NCI-H187 (cell line): ENCODE data around the gene MRPL4.

Source experiments
- DNase-seq, 2 experiments: peaks; one replicate each; lab custom pipeline; 2025; lab: John Stamatoyannopoulos, UW

Gene MRPL4

DNA sequence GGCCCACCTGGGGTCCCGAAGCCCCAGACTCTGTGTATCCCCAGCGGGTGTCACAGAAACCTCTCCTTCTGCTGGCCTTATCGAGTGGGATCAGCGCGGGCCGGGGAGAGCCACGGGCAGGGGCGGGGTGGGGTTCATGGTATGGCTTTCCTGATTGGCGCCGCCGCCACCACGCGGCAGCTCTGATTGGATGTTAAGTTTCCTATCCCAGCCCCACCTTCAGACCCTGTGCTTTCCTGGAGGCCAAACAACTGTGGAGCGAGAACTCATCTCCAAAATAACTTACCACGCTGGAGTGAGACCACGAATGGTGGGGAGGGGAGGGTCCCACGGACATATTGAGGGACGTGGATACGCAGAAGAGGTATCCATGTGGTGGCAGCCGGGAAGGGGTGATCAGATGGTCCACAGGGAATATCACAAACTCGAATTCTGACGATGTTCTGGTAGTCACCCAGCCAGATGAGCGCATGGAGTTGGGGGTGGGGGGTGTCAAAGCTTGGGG, 36.7 kb downstream of the MRPL4 start:
- DNase-seq, result no peak

DNA sequence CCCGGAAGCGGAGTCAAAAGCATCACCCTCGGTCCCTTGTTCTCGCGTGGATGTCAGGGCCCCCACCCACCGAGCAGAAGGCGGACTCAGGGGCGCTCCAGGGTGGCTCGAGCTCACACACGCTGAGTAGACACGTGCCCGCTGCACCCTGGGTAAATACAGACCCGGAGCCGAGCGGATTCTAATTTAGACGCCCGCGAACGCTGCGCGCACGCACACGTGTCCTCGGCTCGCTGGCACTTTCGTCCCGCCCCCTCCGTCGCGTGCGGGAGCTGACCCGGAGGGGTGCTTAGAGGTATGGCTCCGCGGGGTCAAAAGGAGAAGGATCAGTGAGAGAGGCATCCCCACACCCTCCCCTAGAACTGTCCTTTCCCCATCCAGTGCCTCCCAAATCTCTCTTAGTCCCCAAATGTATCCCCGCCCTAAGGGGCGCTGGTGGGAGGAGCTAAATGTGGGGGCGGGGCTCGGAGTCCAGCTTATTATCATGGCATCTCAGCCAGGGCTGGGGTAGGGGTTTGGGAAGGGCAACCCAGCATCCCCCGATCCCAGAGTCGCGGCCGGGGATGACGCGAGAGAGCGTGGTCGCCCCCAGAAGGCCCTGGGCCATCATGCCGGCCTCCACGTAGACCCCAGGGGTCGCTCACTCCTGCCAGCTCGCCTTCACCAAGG, 37.3 kb downstream of the MRPL4 start:
- no peak for DNase-seq

DNA sequence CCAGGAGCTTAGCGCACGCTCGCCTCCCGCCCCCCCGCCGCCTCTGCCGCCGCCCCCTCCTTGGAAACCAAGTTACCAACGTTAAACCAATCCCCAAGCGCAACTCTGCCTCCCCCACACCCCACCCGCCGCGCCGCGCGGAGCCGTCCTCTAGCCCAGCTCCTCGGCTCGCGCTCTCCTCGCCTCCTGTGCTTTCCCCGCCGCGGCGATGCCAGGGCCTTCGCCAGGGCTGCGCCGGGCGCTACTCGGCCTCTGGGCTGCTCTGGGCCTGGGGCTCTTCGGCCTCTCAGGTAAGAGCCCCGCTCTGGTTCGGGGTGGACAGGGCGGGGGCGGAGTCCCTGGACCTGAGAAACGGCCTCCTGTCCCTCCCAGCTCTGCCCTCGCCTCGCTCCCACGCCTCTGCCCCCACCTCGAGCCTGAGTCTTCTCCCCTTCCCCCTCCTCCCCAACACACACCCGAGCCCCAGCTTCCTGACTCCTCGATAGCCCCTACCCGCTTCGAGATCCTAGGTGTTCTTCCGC, 37.9 kb downstream of the MRPL4 start, which contains the start of gene ICAM5:
Gene ICAM5, plus strand, starts transcription at position 117 of the 521 bp plus-strand sequence. Its CDS starts 92 bp downstream, at position 209.
- DNase-seq, result no peak

DNA sequence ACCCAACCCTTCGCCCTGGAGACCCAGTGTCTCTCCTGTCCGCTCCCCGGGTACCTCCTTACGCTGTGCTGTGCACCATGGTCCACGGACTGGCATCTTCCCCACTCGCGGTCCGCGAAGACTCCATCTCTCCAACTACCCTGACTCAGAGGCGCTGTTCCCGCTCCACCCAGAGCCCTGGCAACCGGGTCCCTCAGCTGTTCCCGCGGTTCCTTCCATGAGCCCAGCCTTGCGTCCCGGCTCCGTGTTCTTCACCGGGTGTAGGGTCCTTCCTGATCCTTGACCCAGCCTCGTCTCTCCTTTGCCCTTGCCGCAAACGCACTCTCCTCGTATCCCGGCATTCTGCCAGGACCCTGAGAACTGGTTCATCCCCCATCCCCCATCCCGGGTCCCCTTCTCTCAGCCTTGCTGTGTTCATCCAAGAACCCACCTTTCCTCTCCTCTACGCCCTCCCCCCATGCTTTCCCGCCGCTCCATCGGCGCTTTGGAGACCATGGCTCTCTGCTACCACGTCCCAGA, 38.4 kb downstream of the MRPL4 start:
- no peak for DNase-seq

DNA sequence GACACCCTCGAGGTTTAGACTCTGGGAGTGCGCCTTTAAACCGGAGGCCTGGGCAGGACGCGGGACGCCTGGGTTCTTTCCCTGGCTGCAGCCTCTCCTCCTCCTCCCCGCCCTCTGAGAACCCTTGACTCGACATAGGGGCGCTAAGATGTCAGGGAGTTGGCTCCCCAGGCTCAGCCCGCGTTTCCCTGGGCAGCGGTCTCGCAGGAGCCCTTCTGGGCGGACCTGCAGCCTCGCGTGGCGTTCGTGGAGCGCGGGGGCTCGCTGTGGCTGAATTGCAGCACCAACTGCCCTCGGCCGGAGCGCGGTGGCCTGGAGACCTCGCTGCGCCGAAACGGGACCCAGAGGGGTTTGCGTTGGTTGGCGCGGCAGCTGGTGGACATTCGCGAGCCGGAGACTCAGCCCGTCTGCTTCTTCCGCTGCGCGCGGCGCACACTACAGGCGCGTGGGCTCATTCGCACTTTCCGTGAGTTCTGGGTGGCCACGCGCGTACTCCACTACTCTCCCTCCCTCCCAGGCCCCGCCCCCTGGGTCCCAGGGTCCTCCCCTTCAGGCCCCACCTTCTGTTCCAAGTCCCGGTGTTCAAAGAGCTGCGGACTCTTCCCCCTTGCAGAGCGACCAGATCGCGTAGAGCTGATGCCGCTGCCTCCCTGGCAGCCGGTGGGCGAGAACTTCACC, 39.0 kb downstream of the MRPL4 start:
- DNase-seq, result no peak

DNA sequence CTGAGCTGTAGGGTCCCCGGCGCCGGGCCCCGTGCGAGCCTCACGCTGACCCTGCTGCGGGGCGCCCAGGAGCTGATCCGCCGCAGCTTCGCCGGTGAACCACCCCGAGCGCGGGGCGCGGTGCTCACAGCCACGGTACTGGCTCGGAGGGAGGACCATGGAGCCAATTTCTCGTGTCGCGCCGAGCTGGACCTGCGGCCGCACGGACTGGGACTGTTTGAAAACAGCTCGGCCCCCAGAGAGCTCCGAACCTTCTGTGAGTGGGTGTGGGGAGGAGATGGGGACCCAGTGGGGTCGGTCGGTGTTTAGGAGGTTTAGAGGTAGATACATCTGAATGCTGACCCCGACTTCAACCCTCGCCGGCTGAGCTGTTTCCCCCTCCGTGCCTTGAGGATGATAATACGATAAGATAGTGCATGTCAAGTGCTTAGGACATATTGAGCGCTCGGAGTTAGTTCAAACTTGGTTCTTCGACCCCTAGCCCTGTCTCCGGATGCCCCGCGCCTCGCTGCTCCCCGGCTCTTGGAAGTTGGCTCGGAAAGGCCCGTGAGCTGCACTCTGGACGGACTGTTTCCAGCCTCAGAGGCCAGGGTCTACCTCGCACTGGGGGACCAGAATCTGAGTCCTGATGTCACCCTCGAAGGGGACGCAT, 39.7 kb downstream of the MRPL4 start:
- no peak for DNase-seq

DNA sequence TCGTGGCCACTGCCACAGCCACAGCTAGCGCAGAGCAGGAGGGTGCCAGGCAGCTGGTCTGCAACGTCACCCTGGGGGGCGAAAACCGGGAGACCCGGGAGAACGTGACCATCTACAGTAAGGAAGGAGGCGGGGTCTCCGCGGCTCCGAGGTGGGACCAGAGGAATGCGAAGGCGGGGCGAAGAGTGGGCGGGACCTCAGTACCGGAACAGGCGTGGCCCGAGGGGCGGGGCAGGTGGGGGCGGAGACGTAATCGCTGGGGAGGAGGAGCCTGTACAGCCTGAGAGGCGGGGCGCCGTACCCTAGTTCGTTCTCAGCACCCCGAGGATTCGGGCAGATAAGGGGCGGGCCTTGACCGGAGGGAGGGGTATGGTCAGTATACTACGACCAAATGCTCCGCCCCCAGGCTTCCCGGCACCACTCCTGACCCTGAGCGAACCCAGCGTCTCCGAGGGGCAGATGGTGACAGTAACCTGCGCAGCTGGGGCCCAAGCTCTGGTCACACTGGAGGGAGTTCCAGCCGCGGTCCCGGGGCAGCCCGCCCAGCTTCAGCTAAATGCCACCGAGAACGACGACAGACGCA, 40.3 kb downstream of the MRPL4 start:
- DNase-seq, result no peak

DNA sequence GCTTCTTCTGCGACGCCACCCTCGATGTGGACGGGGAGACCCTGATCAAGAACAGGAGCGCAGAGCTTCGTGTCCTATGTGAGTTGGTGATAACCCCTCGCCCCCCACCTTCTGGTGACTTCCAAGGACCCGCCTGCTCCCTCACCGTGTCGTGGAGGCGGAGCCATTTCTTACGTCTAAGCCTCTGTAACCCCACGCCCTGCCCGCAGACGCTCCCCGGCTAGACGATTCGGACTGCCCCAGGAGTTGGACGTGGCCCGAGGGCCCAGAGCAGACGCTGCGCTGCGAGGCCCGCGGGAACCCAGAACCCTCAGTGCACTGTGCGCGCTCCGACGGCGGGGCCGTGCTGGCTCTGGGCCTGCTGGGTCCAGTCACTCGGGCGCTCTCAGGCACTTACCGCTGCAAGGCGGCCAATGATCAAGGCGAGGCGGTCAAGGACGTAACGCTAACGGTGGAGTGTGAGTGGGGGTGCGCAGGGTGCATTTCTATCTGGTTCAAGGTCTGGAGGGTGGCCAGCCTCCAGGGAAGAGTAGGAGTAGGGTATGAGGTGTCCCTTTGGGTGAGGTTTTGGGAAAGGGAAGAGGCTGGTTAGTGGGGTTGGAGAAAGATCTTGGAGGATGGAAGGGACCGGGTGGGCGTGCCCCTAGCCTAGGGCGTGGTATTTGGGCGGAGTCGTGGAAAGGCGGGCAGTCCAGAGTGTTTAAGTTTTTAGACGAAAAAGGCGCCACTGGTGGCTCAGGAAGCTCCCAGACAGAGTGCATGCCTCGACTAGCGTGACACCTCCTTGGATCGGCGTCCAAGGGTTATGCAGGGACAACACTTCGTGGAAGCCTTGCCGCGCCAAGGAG, 41.0 kb downstream of the MRPL4 start:
- DNase-seq, result no peak

DNA sequence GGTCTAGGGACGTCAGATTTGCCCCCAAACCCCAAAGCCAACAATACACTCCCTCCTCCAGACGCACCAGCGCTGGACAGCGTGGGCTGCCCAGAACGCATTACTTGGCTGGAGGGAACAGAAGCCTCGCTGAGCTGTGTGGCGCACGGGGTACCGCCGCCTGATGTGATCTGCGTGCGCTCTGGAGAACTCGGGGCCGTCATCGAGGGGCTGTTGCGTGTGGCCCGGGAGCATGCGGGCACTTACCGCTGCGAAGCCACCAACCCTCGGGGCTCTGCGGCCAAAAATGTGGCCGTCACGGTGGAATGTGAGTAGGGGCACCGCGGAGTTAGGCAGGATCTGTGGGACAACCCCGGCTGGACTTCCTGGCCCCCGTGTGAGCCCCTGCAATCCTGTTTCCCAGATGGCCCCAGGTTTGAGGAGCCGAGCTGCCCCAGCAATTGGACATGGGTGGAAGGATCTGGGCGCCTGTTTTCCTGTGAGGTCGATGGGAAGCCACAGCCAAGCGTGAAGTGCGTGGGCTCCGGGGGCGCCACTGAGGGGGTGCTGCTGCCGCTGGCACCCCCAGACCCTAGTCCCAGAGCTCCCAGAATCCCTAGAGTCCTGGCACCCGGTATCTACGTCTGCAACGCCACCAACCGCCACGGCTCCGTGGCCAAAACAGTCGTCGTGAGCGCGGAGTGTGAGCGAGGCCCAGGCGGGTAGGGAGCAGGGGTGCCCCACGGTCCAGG, 41.8 kb downstream of the MRPL4 start:
- no peak for DNase-seq

DNA sequence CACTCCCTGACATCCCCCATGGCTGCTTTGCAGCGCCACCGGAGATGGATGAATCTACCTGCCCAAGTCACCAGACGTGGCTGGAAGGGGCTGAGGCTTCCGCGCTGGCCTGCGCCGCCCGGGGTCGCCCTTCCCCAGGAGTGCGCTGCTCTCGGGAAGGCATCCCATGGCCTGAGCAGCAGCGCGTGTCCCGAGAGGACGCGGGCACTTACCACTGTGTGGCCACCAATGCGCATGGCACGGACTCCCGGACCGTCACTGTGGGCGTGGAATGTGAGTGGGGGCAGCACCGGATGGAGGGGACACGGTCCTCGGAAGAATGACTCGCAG, 42.3 kb downstream of the MRPL4 start:
- no peak for DNase-seq

DNA sequence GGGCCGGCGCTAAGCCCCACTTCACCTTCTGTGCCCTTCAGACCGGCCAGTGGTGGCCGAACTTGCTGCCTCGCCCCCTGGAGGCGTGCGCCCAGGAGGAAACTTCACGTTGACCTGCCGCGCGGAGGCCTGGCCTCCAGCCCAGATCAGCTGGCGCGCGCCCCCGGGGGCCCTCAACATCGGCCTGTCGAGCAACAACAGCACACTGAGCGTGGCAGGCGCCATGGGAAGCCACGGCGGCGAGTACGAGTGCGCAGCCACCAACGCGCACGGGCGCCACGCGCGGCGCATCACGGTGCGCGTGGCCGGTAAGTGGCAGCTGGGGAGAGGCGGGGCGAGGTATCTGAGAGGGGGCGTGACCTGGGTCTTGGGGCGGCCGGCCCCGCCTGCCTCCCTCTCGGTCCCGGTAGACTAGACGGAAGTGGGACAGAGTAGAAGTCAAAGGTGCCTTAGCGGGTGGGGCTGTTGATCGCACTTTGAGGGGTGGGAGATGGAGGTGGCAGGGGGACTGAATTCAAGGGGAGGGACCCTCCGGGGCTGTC, 43.4 kb downstream of the MRPL4 start:
- no peak for DNase-seq

DNA sequence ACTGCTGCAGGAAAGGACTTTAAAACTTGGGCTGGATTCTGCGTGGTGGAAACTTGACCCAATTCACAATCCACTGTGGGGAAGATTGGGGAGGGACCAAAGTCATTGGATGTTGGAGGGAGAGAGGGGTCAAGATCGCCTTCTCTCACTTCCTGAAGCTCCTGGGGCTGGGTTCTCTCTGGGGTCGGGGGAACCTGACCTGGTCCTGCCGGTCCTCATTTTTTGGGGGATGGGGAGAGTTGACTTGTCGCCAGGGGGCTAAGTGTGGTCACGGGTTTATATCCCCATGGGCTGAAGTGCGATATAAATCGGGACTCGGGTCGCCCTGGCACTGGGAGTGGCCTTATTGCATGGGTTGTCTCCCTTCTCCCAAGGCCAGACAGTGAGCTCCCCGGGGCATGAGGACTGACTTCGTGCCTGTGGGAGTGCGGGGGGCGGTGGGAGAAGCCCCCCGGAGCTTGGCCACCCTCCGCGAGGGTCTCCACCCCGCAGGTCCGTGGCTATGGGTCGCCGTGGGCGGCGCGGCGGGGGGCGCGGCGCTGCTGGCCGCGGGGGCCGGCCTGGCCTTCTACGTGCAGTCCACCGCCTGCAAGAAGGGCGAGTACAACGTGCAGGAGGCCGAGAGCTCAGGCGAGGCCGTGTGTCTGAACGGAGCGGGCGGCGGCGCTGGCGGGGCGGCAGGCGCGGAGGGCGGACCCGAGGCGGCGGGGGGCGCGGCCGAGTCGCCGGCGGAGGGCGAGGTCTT, 44.0 kb downstream of the MRPL4 start:
- no peak for DNase-seq

DNA sequence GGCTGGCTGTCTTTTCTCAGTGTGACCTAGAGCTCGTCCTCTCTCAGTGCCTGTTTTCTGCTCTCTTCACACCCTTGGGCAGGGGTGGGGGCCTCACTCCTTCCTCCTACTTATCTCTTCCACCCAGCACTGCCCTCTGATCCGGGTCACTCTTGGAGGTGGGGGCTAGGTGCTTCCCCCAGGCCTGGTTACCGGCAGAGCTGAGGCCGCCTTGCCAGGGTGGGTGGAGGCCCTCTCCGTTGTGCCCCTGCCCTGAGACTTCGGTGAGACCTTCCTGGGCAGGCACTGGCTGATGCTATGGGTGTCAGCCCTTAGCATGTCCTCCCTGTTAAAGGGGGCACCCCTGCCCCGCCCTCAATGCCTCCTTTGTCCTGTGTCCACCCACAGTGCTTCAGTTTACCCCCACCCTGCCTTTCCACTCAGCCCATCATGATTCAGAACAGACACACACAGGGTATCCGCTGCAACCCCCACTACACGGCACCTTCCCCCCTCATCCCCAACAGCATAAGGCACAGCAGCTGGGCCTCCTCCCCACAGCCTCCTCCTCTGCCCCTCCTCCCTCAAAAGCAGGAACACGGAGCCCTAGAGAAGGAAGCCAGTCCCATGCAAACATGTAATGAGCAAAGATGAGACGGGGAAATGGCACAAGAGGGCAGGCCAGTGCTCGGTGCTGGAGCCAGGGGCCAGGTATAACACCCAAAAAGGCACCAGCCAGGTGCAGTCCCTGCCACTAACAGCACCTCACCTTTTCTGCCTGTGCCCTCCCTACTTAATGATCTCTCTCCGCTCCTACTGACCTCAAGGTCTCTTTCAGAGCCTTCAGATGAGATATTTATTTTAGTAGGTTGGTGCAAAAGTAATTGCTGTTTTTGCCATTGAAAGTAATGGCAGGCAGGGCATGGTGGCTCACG, 47.8 kb downstream of the MRPL4 start:
- no peak for DNase-seq

DNA sequence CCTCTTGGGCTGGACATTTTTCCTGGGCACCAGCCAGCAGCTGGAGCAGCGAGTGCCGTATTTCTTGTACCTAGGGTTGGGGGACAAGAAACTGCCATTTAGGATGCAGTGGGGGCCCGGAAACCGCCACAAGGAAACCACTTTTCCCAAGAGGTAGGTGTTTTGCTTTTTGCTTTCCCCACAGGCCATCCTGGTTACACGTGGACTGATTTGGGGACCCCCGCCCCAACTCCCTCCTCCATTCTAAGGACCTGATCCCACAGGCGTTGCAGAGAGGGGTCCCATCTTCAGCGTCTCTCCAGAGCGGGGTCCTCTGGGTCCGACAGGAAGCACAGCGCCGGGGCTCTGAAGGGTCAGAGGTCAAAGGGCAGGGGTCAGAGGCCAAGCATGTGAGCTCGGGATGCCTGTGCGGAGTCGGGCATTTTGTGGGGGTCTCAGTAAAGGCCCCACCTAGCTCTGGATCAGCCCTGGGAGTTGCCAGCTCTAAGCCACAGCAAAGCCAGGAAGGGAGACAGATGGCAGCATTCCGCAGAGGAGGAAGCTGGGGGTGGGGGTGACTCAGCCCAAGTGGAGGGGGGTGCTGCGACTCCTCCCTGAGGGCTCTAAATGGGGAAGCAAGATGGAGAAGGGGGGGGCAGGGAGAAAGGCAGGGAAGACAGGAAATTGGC, 53.3 kb downstream of the MRPL4 start:
- no peak for DNase-seq

DNA sequence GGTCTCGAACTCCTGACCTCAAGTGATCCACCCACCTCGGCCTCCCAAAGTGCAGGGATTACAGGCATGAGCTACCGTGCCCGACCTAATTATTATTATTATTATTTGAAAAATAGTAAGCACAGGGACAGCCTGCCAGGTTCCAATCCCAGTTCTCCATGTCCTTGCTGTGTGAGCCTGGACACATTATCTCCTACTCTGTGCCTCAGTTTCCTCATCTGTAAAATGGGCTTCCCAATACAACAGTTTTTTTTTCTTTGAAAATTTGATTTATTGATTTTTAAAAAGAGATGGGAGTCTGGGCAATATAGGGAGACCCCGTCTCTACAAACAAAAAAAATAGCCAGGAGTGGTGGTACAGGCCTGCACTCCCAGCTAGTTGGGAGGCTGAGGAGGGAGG, 54.3 kb downstream of the MRPL4 start:
- DNase-seq, result no peak

DNA sequence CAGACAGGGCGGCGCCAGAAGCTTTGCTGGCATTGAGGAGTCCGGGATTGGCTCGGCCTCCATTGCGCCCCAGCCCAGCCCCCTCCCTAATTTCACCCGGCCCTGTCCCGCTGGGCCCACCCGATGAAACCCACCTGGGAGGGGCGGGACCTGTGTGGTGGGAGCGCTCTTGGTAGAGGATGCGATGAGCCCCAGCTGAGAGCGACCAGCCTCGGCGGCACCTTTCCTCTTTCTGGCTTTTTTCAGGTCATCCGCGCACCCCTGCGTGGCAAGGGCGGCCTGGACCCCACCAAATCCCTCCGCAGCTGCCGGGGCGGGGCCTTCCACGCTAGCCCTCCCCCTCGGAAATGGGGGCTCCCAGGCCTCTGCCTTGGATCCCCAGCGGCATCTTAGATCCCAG, 57.4 kb downstream of the MRPL4 start, which contains the start of gene ZGLP1:
Gene ZGLP1, minus strand, starts transcription at position 393 of the 400 bp plus-strand sequence.
- DNase-seq, result no peak
